Pancreas (tissue), 10 donors: Measurements from ENCODE around the gene CLDN11. TPM values are rescaled to one million over a fixed set of nuclear protein-coding genes. Genes with fewer than 3 reads are reported as not detected.

Source experiments
- ATAC-seq, 4 donors: fragments of 200-7000 bp; cut with Tn5 transposase; one replicate each; pipeline versions ENCODE4 v1.8.0 to v1.9.1; 2020; ENCODE audit warnings: mild to moderate bottlenecking in 4 of 4, moderate library complexity in 4 of 4
- DNase-seq, 6 donors: peaks; one replicate each; pipeline ENCODE4 v3.0.0-alpha.2; 2020
- FAIRE-seq: peaks from 2 replicates; lab custom pipeline; 2012; peaks lifted over from hg19 to GRCh38; lab: Jason Lieb, UNC
- H3K27ac ChIP-seq, 4 donors: fragments of 200-600 bp; sonication (generic); 1 replicate in 3 of 4; 2 replicates in 1 of 4; pipeline versions ENCODE4 v1.5.0 to v1.8.0; 2020
- H3K27me3 ChIP-seq, 4 donors: fragments of 200-600 bp; one replicate each; pipeline ENCODE4 v1.8.0; 2021
- H3K36me3 ChIP-seq, 3 donors: fragments of 200-600 bp; sonication (generic) in 1 of 3; one replicate each; pipeline versions ENCODE4 v1.5.0 to v1.8.0; 2020 to 2021
- H3K4me1 ChIP-seq, 3 donors: fragments of 200-600 bp; one replicate each; pipeline ENCODE4 v1.8.0; 2021
- H3K4me3 ChIP-seq, 4 donors: fragments of 200-600 bp; sonication (generic) in 2 of 4; one replicate each; pipeline versions ENCODE4 v1.5.0 to v1.8.0; 2020 to 2021
- H3K9me3 ChIP-seq, 4 donors: fragments of 200-600 bp; one replicate each; pipeline ENCODE4 v1.8.0; 2021
- WGBS, 2 donors: extraction: QIAGEN DNeasy Blood & Tissue Kit; methylation state at CpG; one replicate each; pipeline ENCODE4 v1.1.7; 2013; 5-methylcytosine and 5-hydroxymethylcytosine counted together
- intact Hi-C, 3 donors: fragments of 100-400 bp; cut with DNase I; formaldehyde crosslinking; loops; one replicate each; pipeline versions ENCODE4 v1.11.1 to v1.14.2; 2022
- polyA plus RNA-seq, 2 donors: library from polyadenylated mRNA; stranded (reverse); fragments of 200-250 nt; gene quantifications; one replicate each; pipeline ENCODE4 v1.2.3, GENCODE V29; 2013
- total RNA-seq, 6 donors: library from RNA; stranded (reverse); fragmentation: NEBNext Ultra II Directional in 4 of 6; extraction: Animal tissue kit (Norgen Biotek cat#: 25700) in 4 of 6; gene quantifications; one replicate each; pipeline versions ENCODE4 v1.2.1 to v1.2.4, GENCODE V29; 2021 to 2023
- TF ChIP-seq, protein P1 (sequence below), 4 donors: fragments of 200-600 bp; sonication (generic) in 3 of 4; IDR thresholded peaks; one replicate each; pipeline versions ENCODE4 v1.5.0 to v1.8.0; 2021; ENCODE audit warnings: antibody characterized with exemption in 4 of 4
- donor health status: healthy with polysubstance abuse.
- donor health status: DM: no; HTN: no; CAD: no; lungs with moderate emphysema.
- donor health status: DM: no; HTN: no; CAD: no.
- donor health status: control.
- donor health status: control.
- donor health status: Bipolar disorder and iron deficiency.
- donor health status: DM: yes; HTN: yes; CAD: no.
- donor health status: DM: no; HTN: no; CAD: no.
- donor health status: DM: no; HTN: no; CAD: no.
- donor health status: DM: yes; HTN: yes; CAD: no.

The CLDN11 gene
- total and polyA plus RNA-seq, 8 donors: 0.38 to 2.3 (median 0.74) TPM

DNA sequence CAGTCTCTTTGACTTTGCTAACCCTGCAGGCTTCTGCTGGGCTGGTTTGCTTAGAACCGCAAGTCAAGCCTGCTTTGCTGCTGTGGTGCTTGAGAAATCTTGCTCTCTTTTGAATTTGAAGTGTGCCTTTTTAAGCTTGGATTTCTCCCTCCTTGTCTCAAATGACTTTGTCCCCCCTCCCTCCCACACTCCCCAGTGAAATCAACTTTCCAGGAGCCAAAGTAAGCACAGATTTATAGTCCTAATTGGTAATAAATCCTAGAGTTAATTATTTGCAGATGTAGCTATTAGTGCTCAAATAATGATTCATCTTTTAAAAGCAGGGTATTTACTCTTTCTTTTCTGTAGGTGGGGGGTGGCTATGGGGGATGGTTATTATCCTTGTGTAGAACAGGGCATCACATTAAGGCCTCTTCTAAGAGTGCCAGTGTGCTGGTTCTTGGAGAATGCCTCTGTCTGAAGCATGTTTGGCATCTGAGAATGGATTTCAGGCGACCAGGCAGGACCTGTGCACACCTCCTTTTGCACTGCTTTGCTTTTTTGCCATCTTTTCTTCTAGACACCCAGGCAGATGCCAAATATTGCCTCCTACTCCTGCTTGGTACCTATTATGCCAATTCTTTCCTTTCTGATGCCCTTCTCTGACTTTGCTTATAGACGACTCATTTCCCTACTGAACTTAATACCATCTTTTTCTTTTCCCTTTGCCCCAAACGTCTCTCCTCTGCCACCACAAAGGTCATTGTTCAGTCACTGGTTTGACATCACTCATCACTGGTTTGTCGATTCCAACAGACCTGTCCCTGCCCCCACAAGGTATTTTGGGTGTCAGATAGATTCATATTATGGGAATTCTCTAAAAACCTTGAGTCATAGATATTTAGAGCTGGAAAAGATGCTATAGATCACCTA is 50.7 kb downstream of the CLDN11 start:
- peak in 3 of 4 donors; percentile 15 to 47 (median 35) for ATAC-seq
- TF ChIP-seq, protein P1, sequence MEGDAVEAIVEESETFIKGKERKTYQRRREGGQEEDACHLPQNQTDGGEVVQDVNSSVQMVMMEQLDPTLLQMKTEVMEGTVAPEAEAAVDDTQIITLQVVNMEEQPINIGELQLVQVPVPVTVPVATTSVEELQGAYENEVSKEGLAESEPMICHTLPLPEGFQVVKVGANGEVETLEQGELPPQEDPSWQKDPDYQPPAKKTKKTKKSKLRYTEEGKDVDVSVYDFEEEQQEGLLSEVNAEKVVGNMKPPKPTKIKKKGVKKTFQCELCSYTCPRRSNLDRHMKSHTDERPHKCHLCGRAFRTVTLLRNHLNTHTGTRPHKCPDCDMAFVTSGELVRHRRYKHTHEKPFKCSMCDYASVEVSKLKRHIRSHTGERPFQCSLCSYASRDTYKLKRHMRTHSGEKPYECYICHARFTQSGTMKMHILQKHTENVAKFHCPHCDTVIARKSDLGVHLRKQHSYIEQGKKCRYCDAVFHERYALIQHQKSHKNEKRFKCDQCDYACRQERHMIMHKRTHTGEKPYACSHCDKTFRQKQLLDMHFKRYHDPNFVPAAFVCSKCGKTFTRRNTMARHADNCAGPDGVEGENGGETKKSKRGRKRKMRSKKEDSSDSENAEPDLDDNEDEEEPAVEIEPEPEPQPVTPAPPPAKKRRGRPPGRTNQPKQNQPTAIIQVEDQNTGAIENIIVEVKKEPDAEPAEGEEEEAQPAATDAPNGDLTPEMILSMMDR (IDR thresholded peaks at IDR 0.05): no peak
- Histone ChIP-seq H3K36me3 (no peaks in the 10 kb centered on the region), H3K4me1 (no peaks in the 10 kb centered on the region), H3K4me3 (no peak overlapping the region), H3K27me3 (peaks cover 0 to 5% (median 0%) of the 10 kb centered on the region in 4 donors), H3K9me3 (no peaks in the 10 kb centered on the region), H3K27ac (no peak overlapping the region)
- intact Hi-C loops: no loop called here
- no peak for FAIRE-seq
- 41 to 42% methylated on average over 5 of the region's 5 CpGs for WGBS, 2 donors
- DNase-seq: no peak

DNA sequence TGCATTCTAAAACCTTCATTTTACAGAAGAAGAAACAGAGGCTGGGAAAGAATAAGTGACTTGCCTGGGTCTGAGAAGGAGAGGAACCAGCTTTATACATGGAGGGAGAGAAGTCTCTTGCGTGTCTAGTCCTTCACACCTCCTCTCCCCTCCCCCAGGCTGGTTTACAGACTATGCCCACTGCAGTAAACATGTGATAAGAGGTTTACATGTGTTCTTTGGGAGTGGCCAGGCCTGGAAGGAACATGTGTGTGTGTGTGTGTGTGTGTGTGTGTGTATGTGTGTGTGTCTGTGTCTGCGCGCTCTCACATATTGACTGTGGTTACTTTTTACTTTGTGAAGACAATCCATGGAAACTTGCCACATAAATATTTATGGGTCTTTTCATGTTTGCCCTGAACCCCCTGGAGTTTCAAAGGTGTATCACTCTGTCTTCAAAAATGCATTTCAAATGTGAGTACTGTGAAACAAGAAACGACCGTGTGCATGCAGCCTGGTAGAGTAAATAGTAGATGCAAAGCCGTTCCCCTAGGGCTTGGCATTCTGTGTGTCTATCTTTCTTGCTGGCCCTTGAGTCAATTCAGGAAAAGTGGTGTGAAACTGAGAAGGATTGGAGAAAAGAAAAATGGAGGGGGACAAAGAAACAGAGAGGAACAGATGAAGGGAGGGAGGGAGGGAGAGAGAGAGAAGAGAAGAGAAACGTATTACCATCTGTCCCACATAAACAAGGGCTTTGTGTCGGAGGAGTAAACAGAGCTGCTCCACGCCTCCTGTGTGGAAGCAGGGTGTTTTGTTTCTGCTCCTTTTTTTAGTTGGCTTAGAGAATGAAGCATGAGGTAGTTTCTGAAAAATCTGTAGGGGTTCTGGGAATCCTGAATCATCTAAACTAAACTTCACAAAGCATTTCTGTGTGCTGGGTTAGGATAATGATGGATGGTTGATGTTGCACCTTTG is 51.7 kb downstream of the CLDN11 start:
- no peaks in the 10 kb centered on the region for H3K36me3 ChIP-seq
- H3K27me3 ChIP-seq: peaks cover 0 to 5% (median 0%) of the 10 kb centered on the region in 4 donors
- ATAC-seq (peak in 2 of 4 donors; percentile 18 to 53), FAIRE-seq (no peak), DNase-seq (no peak)
- H3K9me3 ChIP-seq: no peaks in the 10 kb centered on the region
- H3K27ac ChIP-seq: no peak overlapping the region
- intact Hi-C loops: no loop called here
- no peak overlapping the region for H3K4me3 ChIP-seq
- TF ChIP-seq, protein P1 (IDR thresholded peaks at IDR 0.05): no peak
- H3K4me1 ChIP-seq: no peaks in the 10 kb centered on the region
- WGBS, 2 donors: 47 to 56% methylated on average over 9 of the region's 9 CpGs

DNA sequence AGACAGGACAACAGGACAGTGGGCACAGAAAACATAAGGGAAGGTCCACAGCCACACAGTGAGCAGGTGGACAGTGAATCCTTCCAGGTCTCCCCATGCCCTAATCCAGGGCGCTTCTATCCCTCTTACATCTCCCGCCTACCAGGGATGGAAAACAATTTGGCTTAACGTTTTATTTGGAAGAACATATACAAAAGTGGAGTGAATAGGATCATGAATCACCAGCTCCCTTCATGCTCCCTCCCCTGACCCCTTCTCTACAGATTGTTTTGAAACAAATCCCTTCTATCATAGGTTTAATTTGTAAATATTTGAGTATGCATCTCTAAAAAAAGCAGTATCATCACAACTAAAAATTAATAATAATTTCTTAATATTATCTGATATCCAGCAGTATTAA is 52.5 kb downstream of the CLDN11 start:
- no peaks in the 10 kb centered on the region for H3K9me3 ChIP-seq
- H3K27ac ChIP-seq: no peak overlapping the region
- no peak overlapping the region for H3K4me3 ChIP-seq
- peaks cover 0 to 5% (median 0%) of the 10 kb centered on the region in 4 donors for H3K27me3 ChIP-seq
- DNase-seq: no peak
- ATAC-seq: no peak
- TF ChIP-seq, protein P1 (IDR thresholded peaks at IDR 0.05): no peak
- 51 to 61% methylated on average over 3 of the region's 3 CpGs for WGBS, 2 donors
- H3K36me3 ChIP-seq: no peaks in the 10 kb centered on the region
- FAIRE-seq: no peak
- intact Hi-C loops: no loop called here
- no peaks in the 10 kb centered on the region for H3K4me1 ChIP-seq

DNA sequence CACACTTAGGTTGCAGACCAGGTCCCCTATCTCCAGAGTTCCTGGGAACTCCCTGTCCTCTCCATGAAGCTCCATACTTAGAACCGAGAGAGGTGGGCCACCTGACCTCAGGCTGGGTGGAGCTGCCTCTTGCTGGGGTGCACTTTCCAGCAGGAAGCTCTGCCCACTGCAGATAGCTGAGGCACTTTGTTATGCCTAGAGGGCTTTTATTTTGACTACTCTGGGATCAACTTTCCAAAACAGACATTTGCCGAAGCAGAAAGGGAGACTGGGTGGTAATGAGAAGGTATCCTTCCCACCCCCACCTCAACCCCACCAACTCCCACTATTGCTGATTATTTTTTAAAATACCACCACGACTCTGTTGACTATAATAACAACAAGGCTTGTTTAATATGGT is 54.7 kb downstream of the CLDN11 start:
- no peak overlapping the region for H3K4me3 ChIP-seq
- TF ChIP-seq, protein P1 (IDR thresholded peaks at IDR 0.05): no peak
- no peak for ATAC-seq
- intact Hi-C loops: no loop called here
- H3K9me3 ChIP-seq: no peaks in the 10 kb centered on the region
- H3K27me3 ChIP-seq: peaks cover 0 to 5% (median 0%) of the 10 kb centered on the region in 4 donors
- no peak for DNase-seq
- no peaks in the 10 kb centered on the region for H3K36me3 ChIP-seq
- 47 to 62% methylated on average over 3 of the region's 3 CpGs for WGBS, 2 donors
- no peak for FAIRE-seq
- no peaks in the 10 kb centered on the region for H3K4me1 ChIP-seq
- H3K27ac ChIP-seq: no peak overlapping the region
